NB4 (cell line): ENCODE results near the gene MPRIP.

Source experiments
- POLR2A ChIP-seq: IDR thresholded peaks from 2 replicates; pipeline ENCODE4 v1.6.1; 2011; ENCODE audit warnings: mild to moderate bottlenecking; ENCODE audit not compliant: insufficient read length; ENCODE audit errors: extremely low read depth
- TF ChIP-seq, protein P1 (sequence below): IDR thresholded peaks from one replicate; pipeline ENCODE4 v1.5.1; 2012; ENCODE audit warnings: low read depth, low read length

GRCh38 chr17:17144916-17145665 is 102.8 kb downstream of the MPRIP start:
- TF ChIP-seq, protein P1, sequence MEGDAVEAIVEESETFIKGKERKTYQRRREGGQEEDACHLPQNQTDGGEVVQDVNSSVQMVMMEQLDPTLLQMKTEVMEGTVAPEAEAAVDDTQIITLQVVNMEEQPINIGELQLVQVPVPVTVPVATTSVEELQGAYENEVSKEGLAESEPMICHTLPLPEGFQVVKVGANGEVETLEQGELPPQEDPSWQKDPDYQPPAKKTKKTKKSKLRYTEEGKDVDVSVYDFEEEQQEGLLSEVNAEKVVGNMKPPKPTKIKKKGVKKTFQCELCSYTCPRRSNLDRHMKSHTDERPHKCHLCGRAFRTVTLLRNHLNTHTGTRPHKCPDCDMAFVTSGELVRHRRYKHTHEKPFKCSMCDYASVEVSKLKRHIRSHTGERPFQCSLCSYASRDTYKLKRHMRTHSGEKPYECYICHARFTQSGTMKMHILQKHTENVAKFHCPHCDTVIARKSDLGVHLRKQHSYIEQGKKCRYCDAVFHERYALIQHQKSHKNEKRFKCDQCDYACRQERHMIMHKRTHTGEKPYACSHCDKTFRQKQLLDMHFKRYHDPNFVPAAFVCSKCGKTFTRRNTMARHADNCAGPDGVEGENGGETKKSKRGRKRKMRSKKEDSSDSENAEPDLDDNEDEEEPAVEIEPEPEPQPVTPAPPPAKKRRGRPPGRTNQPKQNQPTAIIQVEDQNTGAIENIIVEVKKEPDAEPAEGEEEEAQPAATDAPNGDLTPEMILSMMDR = no peak
- TF ChIP-seq POLR2A = no peak
